Vagina (tissue), 2 donors: ENCODE results near the gene NDFIP2.

ENCODE experiments used
- CTCF ChIP-seq, 3 experiments: fragments of 450-650 bp in 2 of 3; fragments of 200-600 bp in 1 of 3; sonication (generic) in 1 of 3; IDR thresholded peaks; one replicate each; pipeline ENCODE4 v1.5.1; 2017 to 2019; ENCODE audit warnings: antibody characterized with exemption in 3 of 3, mild to moderate bottlenecking in 2 of 3, moderate library complexity in 2 of 3
- POLR2AphosphoS5 ChIP-seq, 2 donors: sonication (generic); formaldehyde crosslinking; IDR thresholded peaks; one replicate each; pipeline ENCODE4 v1.9.0; 2017; ENCODE audit warnings: antibody characterized with exemption in 2 of 2, mild to moderate bottlenecking in 2 of 2, low read depth in 1 of 2; ENCODE audit not compliant: insufficient read depth in 1 of 2

- no peak for TF ChIP-seq POLR2AphosphoS5 (IDR thresholded peaks at IDR 0.05; ENCODE audit: insufficient read depth in 1 of 2, low read depth in 1 of 2)
- TF ChIP-seq CTCF (IDR thresholded peaks at IDR 0.05), result no peak
These were observed 53.6 kb downstream of the NDFIP2 start for GRCh38 chr13:79534596-79534995.
